CD14-positive monocyte (primary cell): ENCODE data around the gene ATP11A. TPM values are rescaled to one million over a fixed set of nuclear protein-coding genes. Genes with fewer than 3 reads are reported as not detected.

Experiments
- DNase-seq, 3 donors: peaks; one replicate each; pipeline ENCODE4 v3.0.0-alpha.2; 2011 to 2022
- H2AFZ ChIP-seq: 2 replicates; pipeline ENCODE4 v1.6.0; 2012; ENCODE audit warnings: mild to moderate bottlenecking, low read depth, low read length, inconsistent platforms; ENCODE audit not compliant: insufficient read depth, poor library complexity, severe bottlenecking
- H3K27ac ChIP-seq, 2 donors: 1 replicate in 1 of 2; 2 replicates in 1 of 2; pipeline ENCODE4 v1.5.1; 2012 to 2013; ENCODE audit warnings: low read length in 2 of 2, control low read depth in 1 of 2, inconsistent platforms in 1 of 2, low read depth in 1 of 2, mild to moderate bottlenecking in 1 of 2
- H3K27me3 ChIP-seq, 2 donors: one replicate each; pipeline versions ENCODE4 v1.6.0 to v1.6.1; 2011 to 2013; ENCODE audit warnings: low read length in 2 of 2; ENCODE audit not compliant: control insufficient read depth in 2 of 2, insufficient read depth in 2 of 2
- H3K36me3 ChIP-seq, 2 donors: replicated peaks in 1 of 2; 1 replicate in 1 of 2; 2 replicates in 1 of 2; pipeline versions ENCODE4 v1.5.1 to v1.6.1; 2012 to 2013; ENCODE audit warnings: low read length in 2 of 2, control low read depth in 1 of 2, inconsistent platforms in 1 of 2, mild to moderate bottlenecking in 1 of 2; ENCODE audit not compliant: insufficient read depth in 2 of 2, control insufficient read depth in 1 of 2
- H3K4me1 ChIP-seq, 2 donors: 1 replicate in 1 of 2; 2 replicates in 1 of 2; pipeline versions ENCODE4 v1.5.1 to v1.6.1; 2012 to 2013; ENCODE audit warnings: low read length in 2 of 2, control low read depth in 1 of 2, inconsistent platforms in 1 of 2, mild to moderate bottlenecking in 1 of 2, moderate library complexity in 1 of 2; ENCODE audit not compliant: insufficient read depth in 2 of 2, control insufficient read depth in 1 of 2
- H3K4me2 ChIP-seq: replicated peaks from 2 replicates; pipeline ENCODE3; 2012; ENCODE audit warnings: low read length, moderate library complexity, mild to moderate bottlenecking; ENCODE audit not compliant: poor library complexity, severe bottlenecking; ENCODE audit errors: extremely low read depth
- H3K4me3 ChIP-seq, 3 experiments: fragments of 200-600 bp in 1 of 3; sonication (generic) in 1 of 3; replicated peaks in 1 of 3; 1 replicate in 2 of 3; 2 replicates in 1 of 3; pipeline ENCODE4 v1.5.1; 2011 to 2013; ENCODE audit warnings: low read length in 3 of 3, mild to moderate bottlenecking in 3 of 3, control low read depth in 2 of 3, low read depth in 2 of 3, inconsistent platforms in 1 of 3, moderate library complexity in 1 of 3
- H3K79me2 ChIP-seq: 2 replicates; pipeline ENCODE4 v1.6.0; 2012; ENCODE audit warnings: mild to moderate bottlenecking, control low read depth, inconsistent platforms, low read length, moderate library complexity; ENCODE audit not compliant: insufficient read depth
- H3K9ac ChIP-seq: 2 replicates; pipeline ENCODE4 v1.6.0; 2017; ENCODE audit warnings: low read length, mild to moderate bottlenecking; ENCODE audit not compliant: insufficient read depth, poor library complexity, severe bottlenecking
- H3K9me3 ChIP-seq, 2 donors: replicated peaks in 1 of 2; 1 replicate in 1 of 2; 2 replicates in 1 of 2; pipeline versions ENCODE4 v1.5.1 to v1.6.1; 2012 to 2013; ENCODE audit warnings: low read length in 2 of 2, control low read depth in 1 of 2; ENCODE audit not compliant: control insufficient read depth in 1 of 2, insufficient read depth in 1 of 2
- H4K20me1 ChIP-seq: 2 replicates; pipeline ENCODE4 v1.6.0; 2012; ENCODE audit warnings: mild to moderate bottlenecking, low read length, control low read depth, moderate library complexity; ENCODE audit not compliant: insufficient read depth
- H3K27ac Mint-ChIP-seq, 7 donors: one replicate each; pipeline ENCODE4 v1.8.0; 2020; ENCODE audit warnings: mild to moderate bottlenecking in 7 of 7, mixed read lengths in 7 of 7, moderate library complexity in 6 of 7, inconsistent platforms in 2 of 7
- H3K27me3 Mint-ChIP-seq, 3 donors: one replicate each; pipeline ENCODE4 v1.8.0; 2021 to 2022; ENCODE audit warnings: low read depth in 3 of 3, mild to moderate bottlenecking in 3 of 3, mixed read lengths in 3 of 3, moderate library complexity in 3 of 3, inconsistent platforms in 1 of 3
- H3K36me3 Mint-ChIP-seq, 2 donors: one replicate each; pipeline ENCODE4 v1.8.0; 2020; ENCODE audit warnings: mixed read lengths in 2 of 2, inconsistent platforms in 1 of 2, mild to moderate bottlenecking in 1 of 2
- H3K4me1 Mint-ChIP-seq: one replicate; pipeline ENCODE4 v1.8.0; 2020; ENCODE audit warnings: mild to moderate bottlenecking, mixed read lengths
- H3K4me3 Mint-ChIP-seq, 2 donors: one replicate each; pipeline ENCODE4 v1.8.0; 2020; ENCODE audit warnings: mild to moderate bottlenecking in 2 of 2, mixed read lengths in 2 of 2, moderate library complexity in 1 of 2
- H3K9me3 Mint-ChIP-seq, 7 donors: one replicate each; pipeline ENCODE4 v1.8.0; 2020 to 2022; ENCODE audit warnings: mixed read lengths in 7 of 7, mild to moderate bottlenecking in 6 of 7, moderate library complexity in 6 of 7, inconsistent platforms in 2 of 7
- CTCF ChIP-seq: fragments of 200-600 bp; IDR thresholded peaks from one replicate; pipeline ENCODE4 v1.8.0; 2022; ENCODE audit warnings: antibody characterized with exemption, mild to moderate bottlenecking
- WGBS: methylation state at CpG from one replicate; pipeline ENCODE4 v1.1.5; 2013; ENCODE audit warnings: missing lambda C conversion rate; ENCODE audit not compliant: insufficient coverage; 5-methylcytosine and 5-hydroxymethylcytosine counted together
- intact Hi-C, 2 donors: fragments of 100-400 bp; cut with micrococcal nuclease; formaldehyde crosslinking; loops; one replicate each; pipeline versions ENCODE4 v1.15.0 to v1.15.1; 2023
- polyA plus RNA-seq, 3 donors: library from polyadenylated mRNA; depleted of rRNA in 1 of 3; unstranded in 2 of 3; stranded (reverse) in 1 of 3; fragments of 300-500 nt in 2 of 3; fragments of >200 nt in 1 of 3; fragmentation: Illumina TruSeq in 2 of 3; gene quantifications; 1 replicate in 2 of 3; 2 replicates in 1 of 3; pipeline ENCODE4 v1.2.3, GENCODE V29; 2012 to 2021

Gene ATP11A
- polyA plus RNA-seq, 3 donors, result 7.2 to 45.4 (median 7.6) TPM

GRCh38 chr13:112704308-112705145 is 14.7 kb downstream of the ATP11A start:
- Mint-ChIP-seq H3K4me3 (no peak overlapping the region), H3K27me3 (peaks cover 0 to 2% (median 0%) of the 10 kb centered on the region in 3 donors), H3K36me3 (peaks cover 24 to 59% of the 10 kb centered on the region in 2 donors), H3K27ac (peak overlapping the region in 4 of 7 donors; percentile 8 to 55 (median 42)), H3K9me3 (peaks cover 0 to 1% (median 0%) of the 10 kb centered on the region in 7 donors), H3K4me1 (peaks cover 37% of the 10 kb centered on the region)
- TF ChIP-seq CTCF, result no peak
- no peaks in the 10 kb centered on the region for H3K9me3 ChIP-seq
- no peak overlapping the region for H3K4me2 ChIP-seq
- H3K36me3 ChIP-seq, result peaks cover 15 to 28% of the 10 kb centered on the region in 2 donors
- peaks cover 100% of the 10 kb centered on the region for H4K20me1 ChIP-seq
- no peak overlapping the region for H2AFZ ChIP-seq
- peaks cover 16 to 27% of the 10 kb centered on the region in 2 donors for H3K4me1 ChIP-seq
- H3K27me3 ChIP-seq, result no peaks in the 10 kb centered on the region
- peak overlapping the region in 1 of 2 donors; percentile 7 for H3K27ac ChIP-seq
- peaks cover 100% of the 10 kb centered on the region for H3K79me2 ChIP-seq
- no peak overlapping the region for H3K4me3 ChIP-seq
- DNase-seq, result no peak
- intact Hi-C loops, result no loop called here
- no peak overlapping the region for H3K9ac ChIP-seq
- 90% methylated on average over 9 of the region's 17 CpGs for WGBS

DNA sequence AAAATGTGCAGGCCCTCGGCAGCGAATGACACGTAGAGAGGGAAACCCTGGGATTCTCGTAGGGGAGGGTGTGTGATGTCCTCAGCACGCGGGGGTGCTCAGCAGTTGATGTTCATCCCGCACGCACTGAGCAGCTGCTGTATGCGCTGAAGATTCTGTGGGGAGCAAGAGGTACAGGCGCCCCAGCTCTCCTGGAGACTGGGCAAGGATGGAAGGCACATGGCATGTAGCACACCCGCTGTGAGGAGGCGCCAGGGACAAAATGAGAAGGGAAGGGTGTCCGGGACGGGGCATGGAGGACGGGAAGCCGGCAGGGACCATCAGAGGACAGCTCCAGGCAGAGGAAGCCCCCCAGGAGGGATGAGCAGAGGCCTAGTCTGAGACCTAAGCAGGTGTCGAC is 15.4 kb downstream of the ATP11A start:
- intact Hi-C loops, result no loop called here
- 97% methylated on average over 16 of the region's 17 CpGs for WGBS
- Mint-ChIP-seq H3K4me1 (peaks cover 37% of the 10 kb centered on the region), H3K9me3 (peaks cover 0 to 1% (median 0%) of the 10 kb centered on the region in 7 donors), H3K27me3 (peaks cover 0 to 2% (median 0%) of the 10 kb centered on the region in 3 donors), H3K27ac (no peak overlapping the region), H3K4me3 (no peak overlapping the region), H3K36me3 (peaks cover 23 to 61% of the 10 kb centered on the region in 2 donors)
- Histone ChIP-seq H3K9ac (no peak overlapping the region), H3K4me1 (peaks cover 16 to 27% of the 10 kb centered on the region in 2 donors), H3K4me2 (no peak overlapping the region), H3K4me3 (no peak overlapping the region), H3K36me3 (peaks cover 13 to 28% of the 10 kb centered on the region in 2 donors), H3K9me3 (no peaks in the 10 kb centered on the region), H3K27ac (no peak overlapping the region), H2AFZ (no peak overlapping the region), H3K27me3 (no peaks in the 10 kb centered on the region), H4K20me1 (peaks cover 100% of the 10 kb centered on the region), H3K79me2 (peaks cover 100% of the 10 kb centered on the region)
- TF ChIP-seq CTCF, result no peak
- no peak for DNase-seq
